C4-2B (cell line): ENCODE data around the gene PRXL2A.
"Not testable (repeated sequence)": the region's sequence is repeated elsewhere in the genome, so short reads cannot be mapped to it uniquely, and the experiment has no call there.

Source experiments
- ZFX ChIP-seq: fragments of 450-650 bp; IDR thresholded peaks from 2 replicates; pipeline ENCODE4 v1.6.1; 2017
- TF ChIP-seq, protein P1 (sequence below): fragments of 450-650 bp; conservative IDR thresholded peaks from 2 replicates; pipeline ENCODE4 v1.5.1; 2017; ENCODE audit warnings: mild to moderate bottlenecking

DNA sequence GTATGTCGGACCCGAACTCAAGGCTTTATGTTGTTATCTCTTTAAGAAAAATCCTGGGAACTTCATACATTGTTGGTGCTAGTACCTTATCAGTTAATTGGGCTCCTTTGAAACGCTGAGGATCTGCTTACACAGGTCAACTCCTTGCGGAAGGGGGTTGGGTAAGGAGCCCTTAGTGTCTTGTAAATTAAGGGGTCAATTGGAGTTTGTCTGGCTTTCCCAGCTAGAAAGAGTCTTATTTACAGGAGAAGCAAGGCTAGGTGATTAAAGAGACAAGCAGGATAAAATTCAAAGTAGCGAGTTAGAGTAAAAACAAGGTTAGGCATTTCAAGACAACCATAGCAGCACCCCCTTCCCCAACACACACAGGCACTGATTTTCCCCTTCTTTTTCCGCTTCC lies 8.9 kb downstream of the PRXL2A start:
- TF ChIP-seq, protein P1, sequence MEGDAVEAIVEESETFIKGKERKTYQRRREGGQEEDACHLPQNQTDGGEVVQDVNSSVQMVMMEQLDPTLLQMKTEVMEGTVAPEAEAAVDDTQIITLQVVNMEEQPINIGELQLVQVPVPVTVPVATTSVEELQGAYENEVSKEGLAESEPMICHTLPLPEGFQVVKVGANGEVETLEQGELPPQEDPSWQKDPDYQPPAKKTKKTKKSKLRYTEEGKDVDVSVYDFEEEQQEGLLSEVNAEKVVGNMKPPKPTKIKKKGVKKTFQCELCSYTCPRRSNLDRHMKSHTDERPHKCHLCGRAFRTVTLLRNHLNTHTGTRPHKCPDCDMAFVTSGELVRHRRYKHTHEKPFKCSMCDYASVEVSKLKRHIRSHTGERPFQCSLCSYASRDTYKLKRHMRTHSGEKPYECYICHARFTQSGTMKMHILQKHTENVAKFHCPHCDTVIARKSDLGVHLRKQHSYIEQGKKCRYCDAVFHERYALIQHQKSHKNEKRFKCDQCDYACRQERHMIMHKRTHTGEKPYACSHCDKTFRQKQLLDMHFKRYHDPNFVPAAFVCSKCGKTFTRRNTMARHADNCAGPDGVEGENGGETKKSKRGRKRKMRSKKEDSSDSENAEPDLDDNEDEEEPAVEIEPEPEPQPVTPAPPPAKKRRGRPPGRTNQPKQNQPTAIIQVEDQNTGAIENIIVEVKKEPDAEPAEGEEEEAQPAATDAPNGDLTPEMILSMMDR = not testable (repeated sequence)
- TF ChIP-seq ZFX = not testable (repeated sequence)
